B cell (primary cell): ENCODE data around the gene DPEP2NB. TPM values are rescaled to one million over a fixed set of nuclear protein-coding genes. Genes with fewer than 3 reads are reported as not detected.
A peak's percentile ranks its signal among the peaks of the same experiment; 100 is the strongest.

Experiments used
- ATAC-seq: fragments of 200-7000 bp; cut with Tn5 transposase; one replicate; pipeline ENCODE4 v1.10.0; 2021; ENCODE audit warnings: low read depth, mild to moderate bottlenecking, moderate number of reproducible peaks, moderate library complexity
- CTCF ChIA-PET: fragments of 350-600 bp; sonication (Branson Sonifier 250); formaldehyde crosslinking; loops from one replicate; lab custom pipeline; 2021; ENCODE audit warnings: antibody characterized with exemption, inconsistent platforms; lab: Charles Lee
- POLR2A ChIA-PET: fragments of 350-600 bp; sonication (Branson Sonifier 250); formaldehyde crosslinking; loops from one replicate; lab custom pipeline; 2021; ENCODE audit warnings: antibody characterized with exemption; lab: Charles Lee
- DNase-seq: peaks from one replicate; pipeline ENCODE4 v3.0.0; 2013
- H2AFZ ChIP-seq: 2 replicates; pipeline ENCODE4 v1.6.1; 2012; ENCODE audit warnings: mild to moderate bottlenecking, low read depth, low read length; ENCODE audit not compliant: insufficient read depth, poor library complexity, severe bottlenecking
- H3K27ac ChIP-seq, 2 donors: 1 replicate in 1 of 2; 2 replicates in 1 of 2; pipeline ENCODE4 v1.5.1; 2012 to 2013; ENCODE audit warnings: low read length in 2 of 2, mild to moderate bottlenecking in 2 of 2, moderate library complexity in 1 of 2
- H3K27me3 ChIP-seq, 4 experiments: fragments of 200-600 bp in 1 of 4; sonication (generic) in 1 of 4; replicated peaks in 1 of 4; 1 replicate in 2 of 4; 2 replicates in 2 of 4; pipeline versions ENCODE4 v1.6.1 to v1.7.0; 2013 to 2016; ENCODE audit warnings: low read length in 3 of 4, mild to moderate bottlenecking in 2 of 4, mixed read lengths in 1 of 4, moderate library complexity in 1 of 4; ENCODE audit not compliant: insufficient read depth in 4 of 4, control insufficient read depth in 3 of 4; ENCODE audit errors: control extremely low read depth in 1 of 4
- H3K36me3 ChIP-seq, 2 experiments: replicated peaks in 1 of 2; 1 replicate in 1 of 2; 2 replicates in 1 of 2; pipeline versions ENCODE4 v1.6.1 to v1.7.1; 2013; ENCODE audit warnings: low read length in 1 of 2; ENCODE audit not compliant: insufficient read depth in 2 of 2, control insufficient read depth in 1 of 2; ENCODE audit errors: control extremely low read depth in 1 of 2, extremely low read depth in 1 of 2
- H3K4me1 ChIP-seq, 2 donors: fragments of 200-600 bp in 1 of 2; sonication (generic) in 1 of 2; 1 replicate in 1 of 2; 2 replicates in 1 of 2; pipeline versions ENCODE4 v1.5.1 to v1.6.1; 2013 to 2017; ENCODE audit warnings: low read length in 2 of 2; ENCODE audit not compliant: control insufficient read depth in 2 of 2, insufficient read depth in 2 of 2
- H3K4me2 ChIP-seq: replicated peaks from 2 replicates; pipeline ENCODE3; 2012; ENCODE audit warnings: mild to moderate bottlenecking, low read depth, low read length; ENCODE audit not compliant: poor library complexity, severe bottlenecking
- H3K4me3 ChIP-seq, 5 experiments: fragments of 200-600 bp in 1 of 5; sonication (generic) in 1 of 5; 1 replicate in 3 of 5; 2 replicates in 2 of 5; pipeline versions ENCODE4 v1.5.1 to v1.7.0; 2011 to 2016; ENCODE audit warnings: low read length in 4 of 5, mild to moderate bottlenecking in 4 of 5, low read depth in 2 of 5, control low read depth in 1 of 5, moderate library complexity in 1 of 5; ENCODE audit not compliant: insufficient read depth in 1 of 5; ENCODE audit errors: control extremely low read depth in 1 of 5, extremely low read depth in 1 of 5
- H3K79me2 ChIP-seq: fragments of 200-600 bp; sonication (generic); one replicate; pipeline ENCODE4 v1.6.0; 2016; ENCODE audit warnings: low read length; ENCODE audit not compliant: control insufficient read depth, insufficient read depth
- H3K9ac ChIP-seq: fragments of 200-600 bp; sonication (generic); 2 replicates; pipeline ENCODE4 v1.6.1; 2017; ENCODE audit warnings: mild to moderate bottlenecking, low read length, moderate library complexity
- H3K9me3 ChIP-seq, 3 donors: one replicate each; pipeline versions ENCODE4 v1.6.1 to v1.7.1; 2013; ENCODE audit warnings: low read length in 2 of 3; ENCODE audit not compliant: control insufficient read depth in 2 of 3, insufficient read depth in 1 of 3; ENCODE audit errors: control extremely low read depth in 1 of 3
- H4K20me1 ChIP-seq: 2 replicates; pipeline ENCODE4 v1.6.0; 2012; ENCODE audit warnings: mild to moderate bottlenecking, low read length; ENCODE audit not compliant: insufficient read depth, control insufficient read depth, poor library complexity, severe bottlenecking
- H3K27ac Mint-ChIP-seq: one replicate; pipeline ENCODE4 v1.8.0; 2021; ENCODE audit warnings: mixed read lengths
- H3K27me3 Mint-ChIP-seq: one replicate; pipeline ENCODE4 v1.8.0; 2021; ENCODE audit warnings: mixed read lengths
- H3K4me1 Mint-ChIP-seq: one replicate; pipeline ENCODE4 v1.8.0; 2021; ENCODE audit warnings: mixed read lengths
- H3K4me3 Mint-ChIP-seq: one replicate; pipeline ENCODE4 v1.8.0; 2021; ENCODE audit warnings: mixed read lengths
- H3K9me3 Mint-ChIP-seq: one replicate; pipeline ENCODE4 v1.8.0; 2022; ENCODE audit warnings: mixed read lengths; ENCODE audit not compliant: insufficient read depth
- CTCF ChIP-seq: fragments of 200-600 bp; IDR thresholded peaks from one replicate; pipeline ENCODE4 v1.8.0; 2022; ENCODE audit warnings: antibody characterized with exemption, mild to moderate bottlenecking
- EZH2 ChIP-seq: IDR thresholded peaks from 2 replicates; pipeline ENCODE4 v1.6.1; 2012; ENCODE audit warnings: borderline replicate concordance, low read depth, mild to moderate bottlenecking, moderate library complexity, low read length; ENCODE audit not compliant: insufficient read depth, poor library complexity, severe bottlenecking
- WGBS: methylation state at CpG from one replicate; pipeline ENCODE4 v1.1.5; 2013; ENCODE audit warnings: missing lambda C conversion rate; ENCODE audit not compliant: insufficient coverage; 5-methylcytosine and 5-hydroxymethylcytosine counted together
- intact Hi-C: fragments of 100-400 bp; cut with micrococcal nuclease; formaldehyde crosslinking; loops from one replicate; pipeline ENCODE4 v1.10.0; 2022
- polyA plus RNA-seq: library from polyadenylated mRNA; depleted of rRNA; stranded (reverse); fragments of >200 nt; gene quantifications from 2 replicates; pipeline ENCODE4 v1.2.3, GENCODE V29; 2012
- total RNA-seq, 2 donors: library from RNA; stranded (reverse); fragments of 120-200 nt in 1 of 2; gene quantifications; 1 replicate in 1 of 2; 2 replicates in 1 of 2; pipeline versions ENCODE4 v1.2.3 to v1.2.4, GENCODE V29; 2013 to 2022

Gene DPEP2NB
- total and polyA plus RNA-seq, 2 donors (not counting 1 experiment from before 2014, with no cell fraction given): not detected

GRCh38 chr16:67982011-67982696, 33.6 kb downstream of the DPEP2NB start:
- peaks cover 0 to 3% (median 0%) of the 10 kb centered on the region in 4 experiments for H3K27me3 ChIP-seq
- DNase-seq (no peak), ATAC-seq (no peak)
- H3K79me2 ChIP-seq: peaks cover 5% of the 10 kb centered on the region
- H3K9ac ChIP-seq: no peak overlapping the region
- WGBS: 98% methylated on average over 42 of the region's 49 CpGs
- H3K27ac Mint-ChIP-seq: no peak overlapping the region
- no peaks in the 10 kb centered on the region for H4K20me1 ChIP-seq
- no peaks in the 10 kb centered on the region for H3K9me3 Mint-ChIP-seq
- H3K9me3 ChIP-seq: no peaks in the 10 kb centered on the region
- no peak overlapping the region for H2AFZ ChIP-seq
- CTCF ChIA-PET: interaction anchor here (1.2 to 28.7 kb wide), 2 partner anchors 17 to 60 kb away, joined by 3 to 320 read pairs; no protein-coding TSS in a partner anchor
- no peaks in the 10 kb centered on the region for H3K27me3 Mint-ChIP-seq
- no peaks in the 10 kb centered on the region for H3K36me3 ChIP-seq
- no peak overlapping the region for H3K4me3 ChIP-seq
- H3K4me1 Mint-ChIP-seq: peaks cover 24% of the 10 kb centered on the region
- POLR2A ChIA-PET: no interaction called here
- no peak overlapping the region for H3K4me2 ChIP-seq
- no peak overlapping the region for H3K4me3 Mint-ChIP-seq
- H3K27ac ChIP-seq: no peak overlapping the region
- TF ChIP-seq CTCF (no peak), EZH2 (no peak)
- intact Hi-C loops: no loop called here
- peaks cover 19 to 31% of the 10 kb centered on the region in 2 donors for H3K4me1 ChIP-seq

- H3K36me3 ChIP-seq: no peaks in the 10 kb centered on the region
- intact Hi-C loops: no loop called here
- no peak within 1 kb of the TSS for H3K4me3 ChIP-seq
- H3K27ac ChIP-seq: no peak within 1 kb of the TSS
- TF ChIP-seq CTCF (no peak), EZH2 (no peak)
- peak within 1 kb of the TSS; percentile 29 for H3K4me2 ChIP-seq
- Mint-ChIP-seq H3K27ac (no peak within 1 kb of the TSS), H3K27me3 (no peaks in the 10 kb centered on the region), H3K4me1 (peaks cover 26% of the 10 kb centered on the region), H3K4me3 (no peak within 1 kb of the TSS), H3K9me3 (no peaks in the 10 kb centered on the region)
- H3K4me1 ChIP-seq: peaks cover 19 to 30% of the 10 kb centered on the region in 2 donors
- H2AFZ ChIP-seq: no peak within 1 kb of the TSS
- ChIA-PET CTCF (interaction anchor here (28.7 kb wide), 1 partner anchor 62 kb away, joined by 320 read pairs; no protein-coding TSS in a partner anchor), POLR2A (no interaction called here)
- H3K27me3 ChIP-seq: peaks cover 0 to 3% (median 0%) of the 10 kb centered on the region in 4 experiments
- WGBS: 74% methylated on average over 62 of the region's 62 CpGs
- H3K9ac ChIP-seq: no peak within 1 kb of the TSS
- ATAC-seq (no peak), DNase-seq (no peak)
- H4K20me1 ChIP-seq: no peaks in the 10 kb centered on the region
- H3K79me2 ChIP-seq: peaks cover 4% of the 10 kb centered on the region
- H3K9me3 ChIP-seq: no peaks in the 10 kb centered on the region
These were observed 35.6 kb downstream of the DPEP2NB start, which contains the start of gene DPEP3 for GRCh38 chr16:67979955-67980678. DPEP3 (minus strand) TSS chr16:67980499; CDS start chr16:67980380, 119 bp downstream.
